ENCODE data around the gene CUEDC2. TPM values are rescaled to one million over a fixed set of nuclear protein-coding genes. Genes with fewer than 3 reads are reported as not detected.

Gene CUEDC2
- total RNA-seq, 1 donor from 2014 or later, result 98.5 TPM

DNA sequence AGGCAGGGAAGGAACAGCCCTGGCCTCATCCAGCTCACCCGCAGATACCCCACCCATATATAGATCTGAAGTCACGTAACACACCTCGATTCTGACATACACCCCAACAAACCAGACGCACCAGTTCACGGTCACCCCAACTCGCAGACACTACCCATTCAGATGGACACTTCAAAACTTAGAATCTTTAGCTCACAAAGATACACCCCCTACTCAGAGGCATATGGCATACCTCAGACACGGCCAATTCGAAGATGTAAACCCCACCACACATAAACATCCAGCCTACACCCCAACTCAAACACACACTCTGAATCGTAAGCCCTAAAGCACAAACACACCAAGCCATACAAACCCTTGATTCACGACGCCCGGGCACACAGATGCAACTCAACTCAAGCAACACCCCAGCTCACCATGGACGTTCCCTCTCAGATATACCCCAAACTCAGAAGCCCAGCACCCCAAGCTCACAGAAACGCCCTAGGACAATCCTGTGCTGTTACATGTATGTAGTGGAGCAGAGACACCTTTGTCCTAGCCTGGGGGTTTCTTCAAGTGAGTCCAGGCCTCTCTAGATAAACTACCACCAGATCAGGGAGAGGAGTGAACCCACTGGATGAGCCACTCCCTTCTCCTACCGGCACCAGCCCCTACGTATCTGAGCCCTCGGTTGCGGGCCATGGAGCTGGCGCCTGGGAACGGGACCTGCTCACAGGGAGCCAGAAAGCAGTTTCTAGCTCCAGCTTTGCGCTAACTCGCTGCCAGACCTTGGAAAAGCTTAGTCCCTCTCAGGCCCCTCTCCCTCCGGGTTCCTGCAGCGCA is 22.6 kb downstream of the CUEDC2 start:
- TF ChIP-seq, protein P1, sequence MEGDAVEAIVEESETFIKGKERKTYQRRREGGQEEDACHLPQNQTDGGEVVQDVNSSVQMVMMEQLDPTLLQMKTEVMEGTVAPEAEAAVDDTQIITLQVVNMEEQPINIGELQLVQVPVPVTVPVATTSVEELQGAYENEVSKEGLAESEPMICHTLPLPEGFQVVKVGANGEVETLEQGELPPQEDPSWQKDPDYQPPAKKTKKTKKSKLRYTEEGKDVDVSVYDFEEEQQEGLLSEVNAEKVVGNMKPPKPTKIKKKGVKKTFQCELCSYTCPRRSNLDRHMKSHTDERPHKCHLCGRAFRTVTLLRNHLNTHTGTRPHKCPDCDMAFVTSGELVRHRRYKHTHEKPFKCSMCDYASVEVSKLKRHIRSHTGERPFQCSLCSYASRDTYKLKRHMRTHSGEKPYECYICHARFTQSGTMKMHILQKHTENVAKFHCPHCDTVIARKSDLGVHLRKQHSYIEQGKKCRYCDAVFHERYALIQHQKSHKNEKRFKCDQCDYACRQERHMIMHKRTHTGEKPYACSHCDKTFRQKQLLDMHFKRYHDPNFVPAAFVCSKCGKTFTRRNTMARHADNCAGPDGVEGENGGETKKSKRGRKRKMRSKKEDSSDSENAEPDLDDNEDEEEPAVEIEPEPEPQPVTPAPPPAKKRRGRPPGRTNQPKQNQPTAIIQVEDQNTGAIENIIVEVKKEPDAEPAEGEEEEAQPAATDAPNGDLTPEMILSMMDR (conservative IDR thresholded peaks at IDR 0.05; ENCODE audit: low read depth, low read length), result no peak
- no peak for DNase-seq (ENCODE audit: low read depth)
- peak overlapping the region; percentile 41 for H3K4me3 ChIP-seq (ENCODE audit: low read depth, low read length)

DNA sequence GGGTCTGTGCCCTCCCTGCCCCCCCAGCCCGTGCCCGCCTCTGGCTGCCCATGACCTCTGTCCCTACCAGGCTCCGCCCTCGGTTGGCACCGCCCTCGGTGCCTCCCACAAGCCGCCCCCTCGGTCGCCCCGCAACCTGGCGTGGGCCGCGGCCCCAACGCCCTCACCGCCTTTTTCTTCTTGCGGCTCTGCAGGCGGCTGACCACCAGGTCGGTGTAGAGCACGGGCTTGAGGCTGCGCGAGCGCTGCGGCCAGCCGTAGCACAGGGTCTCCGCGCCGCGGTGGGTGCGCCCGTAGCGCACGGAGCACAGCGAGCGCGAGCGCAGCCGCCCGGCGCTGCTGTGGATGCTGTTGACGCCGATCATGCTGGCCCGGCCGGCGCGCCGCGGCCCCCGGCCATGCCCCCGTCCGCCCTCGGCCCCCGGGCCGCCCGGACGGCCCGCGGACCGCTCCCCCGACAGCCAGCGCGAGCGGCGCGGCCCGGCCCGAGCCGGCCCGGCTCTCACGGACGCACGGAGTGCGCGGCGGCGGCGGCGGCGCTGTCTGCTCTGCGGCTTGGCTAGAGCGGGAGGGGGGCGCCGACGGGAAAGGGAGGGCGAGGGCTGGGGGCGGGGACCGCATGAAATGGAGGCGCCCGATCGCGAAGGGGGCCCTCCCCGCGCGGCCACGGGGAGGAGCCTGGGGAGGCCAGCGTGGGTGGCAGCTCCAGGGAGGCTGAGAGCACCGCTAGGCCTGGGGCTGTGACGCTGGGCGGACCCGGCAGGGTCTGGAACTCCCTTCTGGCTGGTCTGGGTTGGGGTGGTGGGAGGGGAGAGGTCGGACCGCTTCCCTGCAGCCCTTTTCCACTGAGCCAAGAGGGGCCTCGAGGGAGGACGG is 23.4 kb downstream of the CUEDC2 start:
- TF ChIP-seq, protein P1 (conservative IDR thresholded peaks at IDR 0.05; ENCODE audit: low read depth, low read length), result no peak
- no peak for DNase-seq (ENCODE audit: low read depth)
- H3K4me3 ChIP-seq (ENCODE audit: low read depth, low read length), result peak overlapping the region; percentile 42

DNA sequence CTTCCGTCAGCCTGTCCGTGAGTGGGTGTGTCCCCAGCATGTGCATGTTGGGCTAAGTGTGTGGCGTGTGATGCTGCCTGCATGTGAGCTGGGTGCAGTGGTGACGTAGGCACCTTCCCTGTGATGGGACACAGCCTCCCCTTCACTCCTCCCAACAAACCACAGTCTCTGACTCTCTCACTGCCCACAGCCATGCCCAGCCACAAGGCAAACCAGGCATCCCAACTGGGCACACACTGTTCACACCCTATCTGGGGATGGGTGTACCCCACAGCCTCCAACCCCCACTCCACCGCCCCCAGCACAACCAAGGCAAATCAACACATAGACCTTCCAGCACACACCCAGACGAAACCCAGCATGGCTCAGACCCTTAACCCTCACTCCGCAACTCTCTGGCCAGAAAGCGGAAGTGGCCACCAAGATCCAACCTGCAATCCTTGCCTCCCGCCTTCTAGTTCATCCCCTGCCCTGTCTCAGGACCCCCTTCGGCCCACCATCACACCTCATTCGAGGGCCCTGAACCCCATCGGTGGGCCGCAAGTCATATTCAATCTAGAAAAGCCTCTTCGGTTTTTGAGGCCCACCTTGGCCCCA is 24.1 kb downstream of the CUEDC2 start:
- no peak for DNase-seq (ENCODE audit: low read depth)
- TF ChIP-seq, protein P1 (conservative IDR thresholded peaks at IDR 0.05; ENCODE audit: low read depth, low read length), result no peak
- H3K4me3 ChIP-seq (ENCODE audit: low read depth, low read length), result no peak overlapping the region

DNA sequence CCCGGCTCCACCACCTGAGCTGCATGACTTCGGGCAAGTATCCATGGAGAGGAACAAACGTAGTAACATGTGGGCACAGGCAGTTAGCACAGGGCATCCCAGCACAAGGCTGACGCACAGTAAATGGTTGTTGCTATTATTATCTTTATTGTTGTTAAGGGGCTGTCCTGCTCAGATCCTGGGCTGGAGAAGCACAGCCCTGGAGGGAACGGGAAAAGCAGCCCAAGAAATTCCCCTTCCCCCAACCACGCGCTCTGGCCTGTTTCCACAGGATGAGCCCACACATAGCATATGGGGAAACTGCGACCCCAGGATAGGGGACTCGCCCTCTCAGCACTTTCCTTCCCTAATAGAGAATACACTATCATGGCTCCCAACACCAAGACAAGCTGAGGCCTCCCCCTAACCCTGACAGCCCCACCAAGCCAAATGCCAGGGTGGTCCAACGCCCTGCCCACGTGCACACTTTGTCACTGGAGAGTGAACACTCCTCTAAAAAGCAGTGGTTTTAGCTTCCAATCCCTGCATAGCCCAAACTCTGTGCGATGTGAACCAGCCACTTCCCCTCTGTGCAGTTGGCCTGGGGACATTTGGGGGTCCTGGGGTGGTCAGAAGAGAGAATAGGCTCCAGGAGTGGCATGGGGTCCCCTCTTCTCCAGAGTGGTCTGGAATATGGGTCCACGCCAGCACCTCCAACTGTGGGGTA is 24.8 kb downstream of the CUEDC2 start:
- H3K4me3 ChIP-seq (ENCODE audit: low read depth, low read length), result no peak overlapping the region
- DNase-seq (ENCODE audit: low read depth), result no peak
- TF ChIP-seq, protein P1 (conservative IDR thresholded peaks at IDR 0.05; ENCODE audit: low read depth, low read length), result no peak

DNA sequence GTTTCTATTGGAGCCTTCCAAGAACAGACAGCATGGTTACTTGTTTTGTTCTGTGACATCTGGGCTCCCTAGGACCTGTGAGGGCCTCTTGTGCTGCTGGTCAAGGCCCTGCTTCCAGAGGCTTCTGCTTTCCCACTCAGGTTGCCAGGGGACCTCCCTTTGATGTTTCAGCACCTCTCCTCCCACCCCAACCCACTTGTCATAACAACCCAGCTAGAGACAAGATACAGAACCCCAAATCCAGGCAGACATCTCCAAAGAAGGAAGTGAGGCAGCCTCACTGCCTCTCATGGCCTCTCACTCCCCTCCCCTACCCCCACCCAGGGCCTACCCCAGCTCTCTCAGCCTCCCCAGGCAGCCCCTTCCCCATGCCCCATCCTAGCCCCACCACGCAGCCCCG is 25.6 kb downstream of the CUEDC2 start:
- TF ChIP-seq, protein P1 (conservative IDR thresholded peaks at IDR 0.05; ENCODE audit: low read depth, low read length), result no peak
- no peak overlapping the region for H3K4me3 ChIP-seq (ENCODE audit: low read depth, low read length)
- no peak for DNase-seq (ENCODE audit: low read depth)

DNA sequence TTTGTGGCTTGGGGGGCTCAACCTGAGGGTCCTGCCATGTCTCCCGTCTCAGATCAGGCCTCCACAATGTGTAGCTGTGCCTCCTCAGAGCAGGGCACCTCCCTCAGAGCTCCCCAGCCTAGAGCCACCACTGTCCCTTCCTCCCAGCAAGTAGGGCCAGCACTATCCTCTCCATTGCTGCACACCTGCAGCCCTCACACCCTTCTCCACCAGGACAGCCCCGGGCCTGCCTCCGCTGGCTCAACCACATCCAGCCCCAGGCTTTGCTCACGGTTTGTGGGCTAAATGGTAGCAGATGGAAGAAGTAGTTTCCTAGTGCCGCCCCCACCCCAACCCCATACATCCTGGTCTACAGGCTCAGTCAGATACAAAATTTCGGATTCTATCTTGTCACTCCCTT is 26.7 kb downstream of the CUEDC2 start:
- DNase-seq (ENCODE audit: low read depth), result no peak
- TF ChIP-seq, protein P1 (conservative IDR thresholded peaks at IDR 0.05; ENCODE audit: low read depth, low read length), result no peak
- H3K4me3 ChIP-seq (ENCODE audit: low read depth, low read length), result no peak overlapping the region
